GM23338 (cell line): ENCODE measurements around the gene SLC6A3.

Source experiments
- CREB1 ChIP-seq: fragments of 250-450 bp; sonication (Bioruptor Pico); IDR thresholded peaks from 2 replicates; pipeline ENCODE4 v1.5.0; 2020; ENCODE audit warnings: low read depth, mild to moderate bottlenecking, moderate library complexity
- CTCF ChIP-seq, 2 experiments: fragments of 200-600 bp in 1 of 2; sonication (generic) in 1 of 2; conservative IDR thresholded peaks; 2 replicates each; pipeline versions ENCODE4 v1.5.1 to v1.6.1; 2016 to 2017; ENCODE audit warnings: antibody characterized with exemption in 2 of 2, low read depth in 2 of 2, mild to moderate bottlenecking in 2 of 2, moderate library complexity in 1 of 2
- ETS1 ChIP-seq: IDR thresholded peaks from 2 replicates; pipeline ENCODE4 v1.6.1; 2016; ENCODE audit warnings: antibody characterized with exemption
- EZH2 ChIP-seq: fragments of 200-600 bp; sonication (generic); IDR thresholded peaks from one replicate; pipeline ENCODE4 v1.8.0; 2017; ENCODE audit warnings: antibody characterized with exemption, mild to moderate bottlenecking, low read depth; ENCODE audit not compliant: unreplicated experiment
- EZH2phosphoT487 ChIP-seq: fragments of 200-600 bp; sonication (generic); IDR thresholded peaks from one replicate; pipeline ENCODE4 v1.8.1; 2018; ENCODE audit warnings: antibody characterized with exemption; ENCODE audit not compliant: unreplicated experiment
- JUNB ChIP-seq: IDR thresholded peaks from one replicate; pipeline ENCODE4 v1.6.1; 2016; ENCODE audit warnings: antibody characterized with exemption; ENCODE audit not compliant: unreplicated experiment
- NANOG ChIP-seq: IDR thresholded peaks from 2 replicates; pipeline ENCODE4 v1.6.1; 2016; ENCODE audit warnings: antibody characterized with exemption, borderline replicate concordance
- POLR2AphosphoS5 ChIP-seq: IDR thresholded peaks from 2 replicates; pipeline ENCODE4 v1.6.1; 2016; ENCODE audit warnings: antibody characterized with exemption, low read depth
- REST ChIP-seq: IDR thresholded peaks from one replicate; pipeline ENCODE4 v1.6.1; 2018; ENCODE audit warnings: antibody characterized with exemption; ENCODE audit not compliant: unreplicated experiment
- STAT1 ChIP-seq: IDR thresholded peaks from one replicate; pipeline ENCODE4 v1.6.1; 2016; ENCODE audit warnings: antibody characterized with exemption; ENCODE audit not compliant: unreplicated experiment
- ZNF114 ChIP-seq: fragments of 250-450 bp; sonication (Bioruptor Pico); IDR thresholded peaks from 2 replicates; pipeline ENCODE4 v1.5.0; 2020; ENCODE audit warnings: mild to moderate bottlenecking, moderate library complexity
- ZNF331 ChIP-seq: fragments of 250-450 bp; sonication (Bioruptor Pico); IDR thresholded peaks from 2 replicates; pipeline ENCODE4 v1.5.0; 2020; ENCODE audit warnings: low read depth, mild to moderate bottlenecking, moderate library complexity

GRCh38 chr5:1392261-1392660 is 53.0 kb downstream of the SLC6A3 start:
- TF ChIP-seq CTCF (conservative IDR thresholded peaks at IDR 0.05; ENCODE audit: low read depth in 2 of 2) (no peak), ETS1 (no peak), POLR2AphosphoS5 (no peak), REST (no peak), JUNB (no peak), ZNF331 (CRISPR knock-in tag) (no peak), EZH2 (no peak), EZH2phosphoT487 (no peak), CREB1 (CRISPR knock-in tag) (no peak), STAT1 (no peak), NANOG (no peak), ZNF114 (CRISPR knock-in tag) (no peak)
